NT2/D1 (cell line): Measurements from ENCODE around the gene TECR.

Source experiments
- SUZ12 ChIP-seq: IDR thresholded peaks from 2 replicates; pipeline ENCODE4 v1.6.1; 2011; ENCODE audit not compliant: insufficient read length, insufficient read depth; ENCODE audit errors: extremely low read depth
- YY1 ChIP-seq: IDR thresholded peaks from 2 replicates; pipeline ENCODE4 v1.6.1; 2011; ENCODE audit not compliant: insufficient read length, insufficient read depth

DNA sequence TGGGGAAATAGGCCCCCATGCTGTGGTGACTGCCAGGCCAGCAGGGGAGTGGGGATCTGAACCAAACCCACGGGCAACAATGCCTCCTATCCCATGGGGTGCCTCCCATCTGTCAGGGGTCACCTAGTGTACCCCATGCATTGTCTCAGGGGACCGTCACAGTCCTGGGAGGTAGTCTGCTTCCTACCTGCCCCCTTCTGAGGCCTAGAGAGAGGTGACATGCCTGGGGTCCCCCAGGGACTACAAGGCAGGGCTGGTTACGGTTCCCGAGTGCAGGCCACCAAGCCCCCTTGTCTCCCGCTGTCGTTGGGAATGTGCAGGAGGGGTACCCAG lies 31.3 kb downstream of the TECR start:
- no peak for TF ChIP-seq YY1
- no peak for TF ChIP-seq SUZ12
